Stimulated activated CD4-positive, alpha-beta T cell treated with anti-CD3 and anti-CD28 coated beads, Interleukin-4, amount 100 ng/mL, for 24 hours (primary cell): ENCODE measurements around the gene MPPED1.

Experiments
- DNase-seq: peaks from one replicate; pipeline ENCODE4 v3.0.0-alpha.2; 2020

The MPPED1 gene

GRCh38 chr22:43550024-43550620 is 138.3 kb downstream of the MPPED1 start:
- DNase-seq: no peak

GRCh38 chr22:43550672-43551071 is 138.9 kb downstream of the MPPED1 start:
- DNase-seq: no peak

GRCh38 chr22:43553451-43554258 is 141.8 kb downstream of the MPPED1 start:
- DNase-seq: no peak

- no peak for DNase-seq
Measured at GRCh38 chr22:43554259-43554636, 142.4 kb downstream of the MPPED1 start.

- DNase-seq: no peak
Measured at GRCh38 chr22:43554694-43555365, 143.0 kb downstream of the MPPED1 start.

GRCh38 chr22:43555561-43556515 is 144.0 kb downstream of the MPPED1 start:
- no peak for DNase-seq
